HepG2 (cell line): Measurements from ENCODE around the gene RHOC.

ENCODE experiments used
- JUN ChIP-seq: sonication (generic); formaldehyde crosslinking; IDR thresholded peaks from 2 replicates; pipeline ENCODE4 v1.4.0; 2020; ENCODE audit warnings: mild to moderate bottlenecking, missing genetic modification reagents
- KMT2B ChIP-seq: IDR thresholded peaks from 2 replicates; pipeline ENCODE4 v1.6.1; 2016; ENCODE audit warnings: missing genetic modification reagents, missing compliant biosample characterization
- MAFK ChIP-seq, 2 experiments: IDR thresholded peaks in 1 of 2; conservative IDR thresholded peaks in 1 of 2; 2 replicates each; pipeline ENCODE4 v1.6.1; 2011; ENCODE audit warnings: improper control_type of control experiment in 2 of 2, low read length in 2 of 2
- MIXL1 ChIP-seq: IDR thresholded peaks from 2 replicates; pipeline ENCODE4 v1.6.1; 2016
- PHB2 ChIP-seq: fragments of 450-650 bp; IDR thresholded peaks from 2 replicates; pipeline ENCODE4 v1.6.1; 2018; ENCODE audit not compliant: partially characterized antibody
- STAT5B ChIP-seq: sonication (generic); formaldehyde crosslinking; IDR thresholded peaks from 2 replicates; pipeline ENCODE4 v1.4.0; 2020; ENCODE audit warnings: missing genetic modification reagents
- ZNF263 ChIP-seq: sonication (generic); formaldehyde crosslinking; IDR thresholded peaks from 2 replicates; pipeline ENCODE4 v1.4.0; 2020; ENCODE audit warnings: missing genetic modification reagents
- ZNF570 ChIP-seq: sonication (generic); formaldehyde crosslinking; IDR thresholded peaks from 2 replicates; pipeline ENCODE4 v1.4.0; 2020; ENCODE audit warnings: mild to moderate bottlenecking, missing genetic modification reagents, borderline replicate concordance
- ZNF615 ChIP-seq: sonication (generic); formaldehyde crosslinking; IDR thresholded peaks from 2 replicates; pipeline ENCODE4 v1.5.0; 2020; ENCODE audit warnings: mild to moderate bottlenecking, missing genetic modification reagents, borderline replicate concordance
- TF ChIP-seq, protein P1 (sequence below): sonication (generic); formaldehyde crosslinking; IDR thresholded peaks from 2 replicates; pipeline ENCODE4 v1.5.0; 2020; ENCODE audit warnings: mild to moderate bottlenecking, missing genetic modification reagents, moderate library complexity
- TF ChIP-seq, protein P2 (sequence below): sonication (generic); formaldehyde crosslinking; IDR thresholded peaks from 2 replicates; pipeline ENCODE4; 2020; ENCODE audit warnings: missing genetic modification reagents, mild to moderate bottlenecking, borderline replicate concordance
- TF ChIP-seq, protein P3 (sequence below): sonication (generic); formaldehyde crosslinking; IDR thresholded peaks from 2 replicates; pipeline ENCODE4 v1.4.0; 2020; ENCODE audit warnings: mild to moderate bottlenecking, missing genetic modification reagents
- TF ChIP-seq, protein P4 (sequence below): sonication (generic); formaldehyde crosslinking; IDR thresholded peaks from 2 replicates; pipeline ENCODE4 v1.5.1; 2020; ENCODE audit warnings: mild to moderate bottlenecking, moderate library complexity, missing genetic modification reagents

DNA sequence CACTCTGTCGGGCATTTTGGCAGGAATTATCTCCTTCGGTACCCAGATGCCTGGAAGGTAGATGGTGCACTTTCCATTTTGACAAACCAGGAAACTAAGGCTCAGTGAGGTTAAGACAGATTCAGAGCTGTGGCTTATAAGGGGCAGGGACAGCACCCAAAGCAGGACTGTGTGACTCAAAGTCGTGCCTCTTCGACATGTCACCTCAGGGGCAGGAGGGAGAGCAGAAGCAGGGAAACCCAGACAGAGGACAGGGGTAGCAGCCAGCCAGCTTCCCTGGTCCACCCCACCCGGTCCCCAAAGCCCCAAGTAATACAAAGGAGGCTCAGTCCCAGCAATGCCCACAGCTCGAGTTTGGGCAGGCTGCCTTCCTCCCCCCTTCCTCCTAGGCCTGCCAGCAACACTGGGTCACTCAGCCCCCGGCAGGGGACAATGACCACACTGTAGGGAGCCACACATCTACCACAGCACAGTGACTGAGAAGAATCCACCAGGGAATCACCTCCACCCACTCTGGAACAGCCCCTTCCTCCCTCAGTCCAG lies 2.5 kb downstream of the RHOC start:
- TF ChIP-seq STAT5B (CRISPR knock-in tag) (no peak), KMT2B (CRISPR knock-in tag) (no peak), ZNF615 (CRISPR knock-in tag) (no peak), JUN (CRISPR knock-in tag) (no peak), MAFK (conservative IDR thresholded peaks at IDR 0.05 in 1 of 2, IDR thresholded peaks at IDR 0.05 in 1 of 2; ENCODE audit: low read length in 2 of 2) (no peak), PHB2 (no peak), MIXL1 (CRISPR knock-in tag) (no peak), ZNF263 (CRISPR knock-in tag) (no peak), ZNF570 (no peak)
- TF ChIP-seq, protein P1, sequence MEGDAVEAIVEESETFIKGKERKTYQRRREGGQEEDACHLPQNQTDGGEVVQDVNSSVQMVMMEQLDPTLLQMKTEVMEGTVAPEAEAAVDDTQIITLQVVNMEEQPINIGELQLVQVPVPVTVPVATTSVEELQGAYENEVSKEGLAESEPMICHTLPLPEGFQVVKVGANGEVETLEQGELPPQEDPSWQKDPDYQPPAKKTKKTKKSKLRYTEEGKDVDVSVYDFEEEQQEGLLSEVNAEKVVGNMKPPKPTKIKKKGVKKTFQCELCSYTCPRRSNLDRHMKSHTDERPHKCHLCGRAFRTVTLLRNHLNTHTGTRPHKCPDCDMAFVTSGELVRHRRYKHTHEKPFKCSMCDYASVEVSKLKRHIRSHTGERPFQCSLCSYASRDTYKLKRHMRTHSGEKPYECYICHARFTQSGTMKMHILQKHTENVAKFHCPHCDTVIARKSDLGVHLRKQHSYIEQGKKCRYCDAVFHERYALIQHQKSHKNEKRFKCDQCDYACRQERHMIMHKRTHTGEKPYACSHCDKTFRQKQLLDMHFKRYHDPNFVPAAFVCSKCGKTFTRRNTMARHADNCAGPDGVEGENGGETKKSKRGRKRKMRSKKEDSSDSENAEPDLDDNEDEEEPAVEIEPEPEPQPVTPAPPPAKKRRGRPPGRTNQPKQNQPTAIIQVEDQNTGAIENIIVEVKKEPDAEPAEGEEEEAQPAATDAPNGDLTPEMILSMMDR: no peak
- TF ChIP-seq, protein P2, sequence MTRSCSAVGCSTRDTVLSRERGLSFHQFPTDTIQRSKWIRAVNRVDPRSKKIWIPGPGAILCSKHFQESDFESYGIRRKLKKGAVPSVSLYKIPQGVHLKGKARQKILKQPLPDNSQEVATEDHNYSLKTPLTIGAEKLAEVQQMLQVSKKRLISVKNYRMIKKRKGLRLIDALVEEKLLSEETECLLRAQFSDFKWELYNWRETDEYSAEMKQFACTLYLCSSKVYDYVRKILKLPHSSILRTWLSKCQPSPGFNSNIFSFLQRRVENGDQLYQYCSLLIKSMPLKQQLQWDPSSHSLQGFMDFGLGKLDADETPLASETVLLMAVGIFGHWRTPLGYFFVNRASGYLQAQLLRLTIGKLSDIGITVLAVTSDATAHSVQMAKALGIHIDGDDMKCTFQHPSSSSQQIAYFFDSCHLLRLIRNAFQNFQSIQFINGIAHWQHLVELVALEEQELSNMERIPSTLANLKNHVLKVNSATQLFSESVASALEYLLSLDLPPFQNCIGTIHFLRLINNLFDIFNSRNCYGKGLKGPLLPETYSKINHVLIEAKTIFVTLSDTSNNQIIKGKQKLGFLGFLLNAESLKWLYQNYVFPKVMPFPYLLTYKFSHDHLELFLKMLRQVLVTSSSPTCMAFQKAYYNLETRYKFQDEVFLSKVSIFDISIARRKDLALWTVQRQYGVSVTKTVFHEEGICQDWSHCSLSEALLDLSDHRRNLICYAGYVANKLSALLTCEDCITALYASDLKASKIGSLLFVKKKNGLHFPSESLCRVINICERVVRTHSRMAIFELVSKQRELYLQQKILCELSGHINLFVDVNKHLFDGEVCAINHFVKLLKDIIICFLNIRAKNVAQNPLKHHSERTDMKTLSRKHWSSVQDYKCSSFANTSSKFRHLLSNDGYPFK: no peak
- TF ChIP-seq, protein P3, sequence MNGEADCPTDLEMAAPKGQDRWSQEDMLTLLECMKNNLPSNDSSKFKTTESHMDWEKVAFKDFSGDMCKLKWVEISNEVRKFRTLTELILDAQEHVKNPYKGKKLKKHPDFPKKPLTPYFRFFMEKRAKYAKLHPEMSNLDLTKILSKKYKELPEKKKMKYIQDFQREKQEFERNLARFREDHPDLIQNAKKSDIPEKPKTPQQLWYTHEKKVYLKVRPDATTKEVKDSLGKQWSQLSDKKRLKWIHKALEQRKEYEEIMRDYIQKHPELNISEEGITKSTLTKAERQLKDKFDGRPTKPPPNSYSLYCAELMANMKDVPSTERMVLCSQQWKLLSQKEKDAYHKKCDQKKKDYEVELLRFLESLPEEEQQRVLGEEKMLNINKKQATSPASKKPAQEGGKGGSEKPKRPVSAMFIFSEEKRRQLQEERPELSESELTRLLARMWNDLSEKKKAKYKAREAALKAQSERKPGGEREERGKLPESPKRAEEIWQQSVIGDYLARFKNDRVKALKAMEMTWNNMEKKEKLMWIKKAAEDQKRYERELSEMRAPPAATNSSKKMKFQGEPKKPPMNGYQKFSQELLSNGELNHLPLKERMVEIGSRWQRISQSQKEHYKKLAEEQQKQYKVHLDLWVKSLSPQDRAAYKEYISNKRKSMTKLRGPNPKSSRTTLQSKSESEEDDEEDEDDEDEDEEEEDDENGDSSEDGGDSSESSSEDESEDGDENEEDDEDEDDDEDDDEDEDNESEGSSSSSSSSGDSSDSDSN (CRISPR knock-in tag): no peak
- TF ChIP-seq, protein P4, sequence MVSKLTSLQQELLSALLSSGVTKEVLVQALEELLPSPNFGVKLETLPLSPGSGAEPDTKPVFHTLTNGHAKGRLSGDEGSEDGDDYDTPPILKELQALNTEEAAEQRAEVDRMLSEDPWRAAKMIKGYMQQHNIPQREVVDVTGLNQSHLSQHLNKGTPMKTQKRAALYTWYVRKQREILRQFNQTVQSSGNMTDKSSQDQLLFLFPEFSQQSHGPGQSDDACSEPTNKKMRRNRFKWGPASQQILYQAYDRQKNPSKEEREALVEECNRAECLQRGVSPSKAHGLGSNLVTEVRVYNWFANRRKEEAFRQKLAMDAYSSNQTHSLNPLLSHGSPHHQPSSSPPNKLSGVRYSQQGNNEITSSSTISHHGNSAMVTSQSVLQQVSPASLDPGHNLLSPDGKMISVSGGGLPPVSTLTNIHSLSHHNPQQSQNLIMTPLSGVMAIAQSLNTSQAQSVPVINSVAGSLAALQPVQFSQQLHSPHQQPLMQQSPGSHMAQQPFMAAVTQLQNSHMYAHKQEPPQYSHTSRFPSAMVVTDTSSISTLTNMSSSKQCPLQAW: no peak
